GM19467 (cell line): ENCODE data around the gene PNPLA6.
"Not testable (repeated sequence)": the region's sequence is repeated elsewhere in the genome, so short reads cannot be mapped to it uniquely, and the experiment has no call there.

Experiments
- ATAC-seq: cut with Tn5 transposase; IDR thresholded peaks from one replicate; pipeline ENCODE4 v1.9.1; 2021; ENCODE audit warnings: mild to moderate bottlenecking, moderate library complexity; ENCODE audit not compliant: unreplicated experiment

Gene PNPLA6

DNA sequence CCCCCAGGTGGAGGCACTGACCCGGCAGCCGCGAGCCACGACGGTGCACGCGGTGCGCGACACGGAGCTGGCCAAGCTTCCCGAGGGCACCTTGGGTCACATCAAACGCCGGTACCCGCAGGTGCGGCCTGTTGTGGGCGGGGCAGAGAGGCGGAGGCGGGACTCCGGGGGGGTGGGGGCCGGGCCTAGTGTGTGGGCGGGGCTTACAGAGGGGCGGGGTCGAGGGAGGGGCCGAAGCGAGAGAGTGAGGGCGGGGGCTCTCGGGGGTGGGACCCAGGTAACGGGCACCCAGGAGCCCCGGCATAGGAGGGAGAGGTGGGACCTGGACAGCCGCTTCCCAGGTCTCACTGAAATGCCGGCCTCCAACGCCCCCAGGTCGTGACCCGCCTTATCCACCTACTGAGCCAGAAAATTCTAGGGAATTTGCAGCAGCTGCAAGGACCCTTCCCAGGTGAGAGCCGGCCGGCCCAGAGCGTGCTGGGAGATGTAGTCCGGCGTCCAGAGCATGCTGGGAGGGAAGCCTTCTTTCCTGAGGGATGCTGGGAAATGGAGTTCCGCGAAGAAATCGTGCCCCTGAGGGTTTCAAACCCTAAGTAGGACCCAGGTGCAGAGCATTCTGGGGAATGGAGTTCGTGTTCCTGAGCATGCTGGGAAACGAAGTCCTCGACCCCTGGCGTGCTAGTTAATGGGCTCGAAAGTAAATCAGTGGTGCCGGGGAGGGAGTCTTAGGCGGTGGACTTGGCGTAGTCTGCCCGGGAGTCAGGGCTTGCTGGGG is 15.7 kb downstream of the PNPLA6 start:
- ATAC-seq = no peak

DNA sequence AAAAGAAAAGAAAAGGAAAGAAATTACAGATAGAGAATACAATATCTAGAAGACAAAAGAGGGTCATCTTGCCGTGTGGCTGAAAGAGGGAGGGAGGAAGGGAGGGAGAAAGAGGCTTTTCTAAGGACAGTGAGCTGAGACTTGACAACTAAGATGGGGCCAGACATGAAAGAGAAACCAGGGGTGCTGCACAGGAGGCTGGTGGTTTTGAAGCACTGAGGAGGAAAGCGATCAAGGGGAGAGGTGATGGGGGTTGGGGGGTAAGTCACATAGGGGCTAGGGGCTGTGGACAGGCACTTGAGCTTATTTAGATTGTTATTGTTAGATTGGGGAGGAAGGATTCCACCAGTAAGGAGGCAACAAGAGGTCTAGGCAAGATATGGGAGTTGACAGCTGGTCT is 17.3 kb downstream of the PNPLA6 start:
- no peak for ATAC-seq

DNA sequence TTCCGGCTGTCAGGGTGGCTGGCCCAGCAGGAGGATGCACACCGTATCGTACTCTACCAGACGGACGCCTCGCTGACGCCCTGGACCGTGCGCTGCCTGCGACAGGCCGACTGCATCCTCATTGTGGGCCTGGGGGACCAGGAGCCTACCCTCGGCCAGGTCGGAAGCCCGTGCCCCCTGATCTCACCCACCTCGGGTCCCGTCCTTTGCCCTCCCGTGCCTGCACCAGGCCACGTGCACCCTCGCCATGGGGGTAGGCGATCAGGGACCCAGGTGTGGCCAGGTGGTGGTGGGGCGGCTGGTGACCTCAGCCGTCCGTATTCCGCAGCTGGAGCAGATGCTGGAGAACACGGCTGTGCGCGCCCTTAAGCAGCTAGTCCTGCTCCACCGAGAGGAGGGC is 19.0 kb downstream of the PNPLA6 start:
- no peak for ATAC-seq

DNA sequence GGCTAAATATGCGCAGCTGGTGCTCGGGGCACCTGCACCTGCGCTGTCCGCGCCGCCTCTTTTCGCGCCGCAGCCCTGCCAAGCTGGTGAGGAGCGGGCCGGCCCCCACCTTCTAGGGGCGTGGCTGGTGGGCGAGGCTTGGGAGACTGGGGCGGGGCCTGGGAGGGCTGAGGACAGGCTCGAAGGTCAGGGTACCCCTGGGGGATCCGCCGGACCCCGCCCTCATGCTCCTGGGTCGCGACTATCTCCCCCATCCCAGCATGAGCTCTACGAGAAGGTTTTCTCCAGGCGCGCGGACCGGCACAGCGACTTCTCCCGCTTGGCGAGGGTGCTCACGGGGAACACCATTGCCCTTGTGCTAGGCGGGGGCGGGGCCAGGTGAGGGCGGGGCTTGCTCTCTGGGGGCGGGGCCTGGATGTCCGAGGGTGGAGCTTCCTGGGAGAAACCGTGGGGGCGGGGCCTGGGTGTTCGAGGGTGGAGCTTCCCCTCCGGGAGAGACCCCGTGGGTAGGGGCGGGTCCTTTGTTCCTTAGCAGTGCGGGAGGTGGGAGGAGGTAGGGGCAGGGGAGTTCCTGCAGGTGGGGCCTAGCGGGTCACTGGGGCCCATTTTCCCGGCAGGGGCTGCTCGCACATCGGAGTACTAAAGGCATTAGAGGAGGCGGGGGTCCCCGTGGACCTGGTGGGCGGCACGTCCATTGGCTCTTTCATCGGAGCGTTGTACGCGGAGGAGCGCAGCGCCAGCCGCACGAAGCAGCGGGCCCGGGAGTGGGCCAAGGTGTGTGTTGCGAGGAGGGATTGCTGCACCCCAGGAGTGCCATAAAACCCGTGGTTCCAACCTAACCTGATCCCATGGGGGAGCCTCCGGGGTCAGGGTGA is 19.7 kb downstream of the PNPLA6 start:
- no peak for ATAC-seq

DNA sequence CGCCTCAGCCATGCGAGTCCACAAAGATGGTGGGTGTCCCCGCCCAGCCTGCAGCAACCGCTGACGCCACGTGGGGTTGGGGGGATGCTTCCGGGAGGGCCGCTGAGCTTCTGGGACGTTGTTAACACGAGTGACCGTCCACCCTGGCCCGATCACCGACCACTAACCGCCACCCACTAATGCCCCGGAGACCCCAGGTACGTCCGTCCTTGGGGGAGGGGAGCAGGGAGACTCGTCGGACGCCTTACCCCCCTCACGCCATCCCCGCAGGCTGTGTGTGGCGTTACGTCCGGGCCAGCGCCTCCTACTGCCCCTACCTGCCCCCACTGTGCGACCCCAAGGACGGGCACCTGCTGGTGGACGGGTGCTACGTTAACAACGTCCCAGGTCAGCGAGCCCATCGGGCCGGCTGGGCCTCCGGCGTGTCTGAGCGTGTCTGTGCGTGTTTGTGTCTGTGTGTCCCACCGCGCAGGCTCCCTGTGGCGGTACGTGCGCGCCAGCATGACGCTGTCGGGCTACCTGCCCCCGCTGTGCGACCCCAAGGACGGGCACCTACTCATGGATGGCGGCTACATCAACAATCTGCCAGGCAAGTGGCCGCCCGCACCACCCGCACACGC is 21.3 kb downstream of the PNPLA6 start:
- ATAC-seq = no peak

DNA sequence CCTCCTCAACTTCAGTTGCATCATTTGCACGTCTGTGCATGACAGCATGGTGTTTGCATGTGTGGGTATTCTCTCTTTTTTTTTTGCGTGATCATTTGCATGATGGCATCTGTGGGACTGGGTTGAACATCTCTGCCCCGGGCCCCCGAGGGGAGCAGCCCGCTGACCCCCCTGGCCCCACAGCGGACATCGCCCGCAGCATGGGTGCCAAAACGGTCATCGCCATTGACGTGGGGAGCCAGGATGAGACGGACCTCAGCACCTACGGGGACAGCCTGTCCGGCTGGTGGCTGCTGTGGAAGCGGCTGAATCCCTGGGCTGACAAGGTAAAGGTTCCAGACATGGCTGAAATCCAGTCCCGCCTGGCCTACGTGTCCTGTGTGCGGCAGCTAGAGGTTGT is 23.1 kb downstream of the PNPLA6 start:
- ATAC-seq = no peak

GRCh38 chr19:7559102-7559501 is 23.6 kb downstream of the PNPLA6 start:
- no peak for ATAC-seq

DNA sequence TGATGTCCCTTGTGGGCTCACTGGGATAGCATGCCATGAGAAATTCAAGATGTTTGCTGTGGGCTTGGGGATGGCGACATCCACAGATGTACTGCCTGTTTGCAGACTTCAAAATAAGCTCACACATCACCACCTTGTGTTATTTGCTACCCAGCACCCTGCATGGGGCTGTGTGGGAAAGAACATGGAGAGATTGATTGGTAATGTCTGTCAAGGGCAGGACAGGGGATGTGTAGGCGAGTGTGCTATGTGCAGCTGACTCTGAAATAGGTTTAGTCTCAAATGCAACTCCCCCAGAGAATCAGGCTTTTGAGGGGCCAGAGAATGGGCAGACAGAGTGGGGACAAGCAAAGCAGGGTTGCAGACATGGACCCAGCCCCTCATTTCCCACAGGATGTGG is 24.7 kb downstream of the PNPLA6 start:
- ATAC-seq = no peak

DNA sequence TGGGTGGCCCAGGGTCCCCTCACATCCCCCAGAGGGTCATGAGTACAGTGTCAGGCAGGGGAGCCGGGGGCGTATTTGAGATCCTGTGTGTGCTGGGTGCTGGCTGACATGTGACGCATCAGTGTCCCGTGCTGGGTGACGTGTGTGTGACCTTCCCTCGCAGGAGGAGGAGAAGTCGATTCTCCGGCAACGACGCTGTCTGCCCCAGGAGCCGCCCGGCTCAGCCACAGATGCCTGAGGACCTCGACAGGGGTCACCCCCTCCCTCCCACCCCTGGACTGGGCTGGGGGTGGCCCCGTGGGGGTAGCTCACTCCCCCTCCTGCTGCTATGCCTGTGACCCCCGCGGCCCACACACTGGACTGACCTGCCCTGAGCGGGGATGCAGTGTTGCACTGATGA is 25.8 kb downstream of the PNPLA6 start:
- ATAC-seq = no peak

- no peak for ATAC-seq
These were observed 27.3 kb downstream of the PNPLA6 start for GRCh38 chr19:7562646-7563393.

- no peak for ATAC-seq
These were observed 29.3 kb downstream of the PNPLA6 start for GRCh38 chr19:7564866-7565265.

DNA sequence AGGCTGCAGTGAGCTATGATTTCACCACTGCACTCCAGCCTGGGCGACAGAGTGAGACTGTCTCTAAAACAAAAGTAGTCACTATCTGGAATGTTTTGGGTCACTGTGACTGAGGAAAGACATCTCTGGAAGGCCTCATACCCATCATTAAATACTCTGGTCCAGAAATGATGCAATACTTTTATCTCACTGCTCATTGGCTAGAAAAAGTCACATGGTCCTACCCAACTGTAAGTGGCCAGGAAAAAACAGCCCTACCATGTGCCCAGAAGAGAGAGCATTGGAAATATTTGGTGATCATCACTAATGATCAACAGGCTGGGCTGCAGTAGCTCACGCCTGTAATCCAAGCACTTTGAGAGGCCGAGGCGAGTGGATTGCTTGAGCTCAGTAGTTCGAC is 29.8 kb downstream of the PNPLA6 start:
- ATAC-seq = no peak

- no peak for ATAC-seq
These were observed 35.2 kb downstream of the PNPLA6 start for GRCh38 chr19:7570761-7571160.

GRCh38 chr19:7575434-7576040 is 40.0 kb downstream of the PNPLA6 start:
- no peak for ATAC-seq

DNA sequence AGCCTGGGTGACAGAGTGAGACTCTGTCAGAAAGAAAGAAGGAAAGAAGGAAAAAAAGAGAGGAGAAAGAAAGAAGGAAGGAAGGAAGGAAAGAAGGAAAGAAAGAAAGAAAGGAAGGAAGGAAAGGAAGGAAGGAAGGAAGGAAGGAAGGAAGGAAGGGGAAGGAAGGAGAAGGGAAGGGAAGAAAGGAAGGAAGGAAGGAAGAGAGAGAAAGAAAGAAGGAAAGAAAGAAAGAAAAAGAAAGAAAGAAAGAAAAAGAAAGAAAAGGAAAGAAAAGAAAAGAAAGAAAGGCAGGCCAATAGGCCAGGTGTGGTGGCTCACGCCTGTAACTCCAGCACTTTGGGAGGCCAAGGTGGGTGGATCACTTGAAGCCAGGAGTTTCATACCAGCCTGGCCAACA is 41.9 kb downstream of the PNPLA6 start:
- ATAC-seq = not testable (repeated sequence)

DNA sequence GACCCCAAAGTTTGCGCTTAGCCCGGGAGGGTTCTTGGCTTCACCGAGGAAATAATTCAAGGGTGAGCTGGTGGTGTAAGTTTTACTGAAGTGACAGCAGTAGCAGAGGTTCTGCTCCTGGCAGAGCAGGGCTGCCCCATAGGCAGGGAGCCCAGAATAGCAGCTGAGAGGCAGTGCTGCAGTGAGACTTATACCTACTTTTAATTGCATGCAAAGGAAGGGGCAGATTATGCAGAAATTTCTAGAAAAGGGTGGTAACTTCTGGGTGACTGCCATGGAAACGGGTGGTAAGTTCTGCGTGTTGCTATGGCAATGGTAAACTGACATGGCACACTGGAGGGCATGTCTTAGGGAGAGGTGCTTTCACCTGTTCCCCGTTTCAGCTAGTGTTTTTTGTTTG is 42.6 kb downstream of the PNPLA6 start:
- ATAC-seq = no peak

GRCh38 chr19:7579182-7579581 is 43.7 kb downstream of the PNPLA6 start:
- no peak for ATAC-seq

DNA sequence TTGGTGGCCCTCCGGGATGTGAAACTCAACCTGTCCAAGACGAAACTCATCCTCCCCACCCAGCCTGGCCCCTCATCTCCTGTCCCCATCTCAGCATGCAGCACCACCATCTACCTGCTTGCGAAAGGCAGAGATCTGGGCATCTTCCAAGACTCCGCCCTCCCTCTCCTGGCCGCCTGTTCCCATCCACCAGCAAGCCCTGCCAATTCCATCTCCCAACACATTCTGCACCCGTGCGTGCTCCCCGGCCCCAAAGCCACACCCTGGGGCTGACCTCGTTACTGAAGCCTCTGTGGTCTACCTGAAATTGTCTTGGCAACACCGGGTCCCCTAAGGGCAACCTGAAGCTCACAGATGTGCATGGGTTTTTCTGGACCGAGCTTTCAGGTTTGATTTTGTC is 46.9 kb downstream of the PNPLA6 start:
- no peak for ATAC-seq

DNA sequence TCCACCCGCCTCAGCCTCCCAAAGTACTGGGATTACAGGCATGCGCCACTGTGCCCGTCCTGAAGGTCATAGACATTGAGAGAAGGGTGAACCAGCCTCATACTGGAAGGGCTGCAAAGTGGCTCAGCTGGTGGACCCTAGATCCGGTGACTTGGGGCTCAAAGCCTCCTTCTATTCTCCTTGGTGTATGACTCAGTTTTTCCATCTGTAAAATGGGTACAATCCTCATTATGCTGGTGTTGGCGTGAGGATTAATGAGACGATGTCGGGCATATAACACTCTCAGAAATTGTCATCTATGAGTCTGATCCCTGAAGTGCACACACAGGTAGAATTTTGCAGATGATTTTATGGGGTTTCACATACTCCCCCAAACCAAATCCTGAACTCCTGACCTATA is 54.3 kb downstream of the PNPLA6 start:
- ATAC-seq = no peak

GRCh38 chr19:7590256-7590655 is 54.7 kb downstream of the PNPLA6 start:
- ATAC-seq = no peak
